ENCODE measurements around the gene FOXP2.

The FOXP2 gene

DNA sequence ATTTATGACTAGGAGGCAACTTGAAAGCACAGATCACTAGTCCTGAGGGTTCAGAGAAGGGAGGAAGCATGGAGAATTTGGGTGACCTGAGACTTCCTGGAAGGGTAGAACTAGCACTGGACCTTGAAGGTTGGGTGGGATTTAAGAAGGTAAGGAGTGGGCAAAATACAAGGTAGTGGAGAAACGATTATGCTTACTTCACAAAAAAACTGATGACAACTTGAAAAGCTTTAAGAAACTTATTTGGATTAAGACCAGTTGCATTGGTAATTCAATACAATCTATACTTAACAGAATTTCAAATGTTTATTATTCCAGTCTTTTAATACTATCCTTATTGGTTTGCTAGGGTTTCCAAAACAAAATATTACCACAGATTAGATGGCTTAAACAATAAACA is 308.7 kb downstream of the FOXP2 start:
- Histone ChIP-seq H3K9ac (ENCODE audit: low read length) (no peak overlapping the region), H3K36me3 (ENCODE audit: insufficient read depth, low read length) (no peaks in the 10 kb centered on the region), H3K9me2 (ENCODE audit: low read depth, low read length) (no peaks in the 10 kb centered on the region), H3K4me3 (ENCODE audit: low read depth, low read length, poor library complexity, severe bottlenecking) (no peak overlapping the region), H4K20me1 (ENCODE audit: insufficient read depth, low read length) (no peaks in the 10 kb centered on the region), H3F3A (ENCODE audit: insufficient read depth, low read length) (no peaks in the 10 kb centered on the region), H3K79me2 (ENCODE audit: insufficient read depth, low read length) (no peaks in the 10 kb centered on the region), H3K4me1 (ENCODE audit: insufficient read depth, low read length, severe bottlenecking) (no peaks in the 10 kb centered on the region), H3K27ac (ENCODE audit: low read depth, low read length, poor library complexity, severe bottlenecking) (no peak overlapping the region), H3K9me3 (ENCODE audit: low read length) (no peaks in the 10 kb centered on the region), H3K27me3 (ENCODE audit: insufficient read depth, low read length) (no peaks in the 10 kb centered on the region), H2AFZ (ENCODE audit: low read length) (no peak overlapping the region), H3K4me2 (ENCODE audit: low read length) (no peak overlapping the region)
- TF ChIP-seq EZH2 (IDR thresholded peaks at IDR 0.05; ENCODE audit: borderline replicate concordance, low read length) = no peak

DNA sequence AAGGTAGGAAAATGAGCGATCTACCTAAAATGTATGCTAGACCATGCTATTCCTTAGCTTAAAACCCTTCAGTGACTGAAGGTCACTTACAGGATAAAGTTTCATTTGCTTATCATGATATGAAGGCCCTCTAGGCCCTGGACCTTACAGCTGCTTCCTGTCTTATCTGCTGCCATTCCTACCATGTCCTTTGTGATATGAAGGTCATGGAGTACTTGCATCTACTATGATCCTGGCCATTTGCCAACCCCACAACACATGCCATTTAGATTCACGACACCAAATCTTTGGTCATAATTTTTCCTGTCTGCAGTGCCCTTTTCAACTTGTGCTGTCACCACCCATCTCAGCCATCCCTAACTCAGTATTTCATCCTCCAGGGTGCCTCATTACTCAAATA is 325.5 kb downstream of the FOXP2 start:
- Histone ChIP-seq H3K9me3 (ENCODE audit: low read length) (no peaks in the 10 kb centered on the region), H3K4me3 (ENCODE audit: low read depth, low read length, poor library complexity, severe bottlenecking) (no peak overlapping the region), H3K27ac (ENCODE audit: low read depth, low read length, poor library complexity, severe bottlenecking) (no peak overlapping the region), H3K36me3 (ENCODE audit: insufficient read depth, low read length) (no peaks in the 10 kb centered on the region), H3K27me3 (ENCODE audit: insufficient read depth, low read length) (no peaks in the 10 kb centered on the region), H3F3A (ENCODE audit: insufficient read depth, low read length) (no peaks in the 10 kb centered on the region), H3K4me2 (ENCODE audit: low read length) (no peak overlapping the region), H2AFZ (ENCODE audit: low read length) (no peak overlapping the region), H3K4me1 (ENCODE audit: insufficient read depth, low read length, severe bottlenecking) (no peaks in the 10 kb centered on the region), H3K79me2 (ENCODE audit: insufficient read depth, low read length) (no peaks in the 10 kb centered on the region), H4K20me1 (ENCODE audit: insufficient read depth, low read length) (no peaks in the 10 kb centered on the region), H3K9ac (ENCODE audit: low read length) (no peak overlapping the region), H3K9me2 (ENCODE audit: low read depth, low read length) (no peaks in the 10 kb centered on the region)
- TF ChIP-seq, protein P1, sequence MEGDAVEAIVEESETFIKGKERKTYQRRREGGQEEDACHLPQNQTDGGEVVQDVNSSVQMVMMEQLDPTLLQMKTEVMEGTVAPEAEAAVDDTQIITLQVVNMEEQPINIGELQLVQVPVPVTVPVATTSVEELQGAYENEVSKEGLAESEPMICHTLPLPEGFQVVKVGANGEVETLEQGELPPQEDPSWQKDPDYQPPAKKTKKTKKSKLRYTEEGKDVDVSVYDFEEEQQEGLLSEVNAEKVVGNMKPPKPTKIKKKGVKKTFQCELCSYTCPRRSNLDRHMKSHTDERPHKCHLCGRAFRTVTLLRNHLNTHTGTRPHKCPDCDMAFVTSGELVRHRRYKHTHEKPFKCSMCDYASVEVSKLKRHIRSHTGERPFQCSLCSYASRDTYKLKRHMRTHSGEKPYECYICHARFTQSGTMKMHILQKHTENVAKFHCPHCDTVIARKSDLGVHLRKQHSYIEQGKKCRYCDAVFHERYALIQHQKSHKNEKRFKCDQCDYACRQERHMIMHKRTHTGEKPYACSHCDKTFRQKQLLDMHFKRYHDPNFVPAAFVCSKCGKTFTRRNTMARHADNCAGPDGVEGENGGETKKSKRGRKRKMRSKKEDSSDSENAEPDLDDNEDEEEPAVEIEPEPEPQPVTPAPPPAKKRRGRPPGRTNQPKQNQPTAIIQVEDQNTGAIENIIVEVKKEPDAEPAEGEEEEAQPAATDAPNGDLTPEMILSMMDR (IDR thresholded peaks at IDR 0.05; ENCODE audit: low read length) = no peak
- no peak for TF ChIP-seq EZH2 (IDR thresholded peaks at IDR 0.05; ENCODE audit: borderline replicate concordance, low read length)

DNA sequence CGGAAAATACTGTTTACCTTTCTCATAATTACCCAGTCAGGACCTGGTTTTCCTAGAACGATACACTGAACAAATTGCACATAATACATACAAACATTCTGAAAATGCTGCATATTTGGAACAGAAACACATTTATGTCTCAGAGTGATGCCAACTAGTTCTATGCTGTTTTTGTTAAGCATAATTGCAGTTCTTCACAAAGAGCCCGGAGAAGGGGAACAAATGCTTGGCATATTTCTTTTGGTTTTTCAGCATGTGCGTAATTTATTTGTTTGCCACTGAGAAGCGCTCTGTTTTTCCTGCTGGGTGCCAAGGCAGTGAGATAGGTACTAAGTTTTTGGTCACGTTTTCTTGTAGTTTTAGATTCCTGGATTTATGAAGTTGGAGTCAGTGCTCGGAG is 326.3 kb downstream of the FOXP2 start:
- no peaks in the 10 kb centered on the region for H4K20me1 ChIP-seq (ENCODE audit: insufficient read depth, low read length)
- no peaks in the 10 kb centered on the region for H3K9me2 ChIP-seq (ENCODE audit: low read depth, low read length)
- no peak overlapping the region for H2AFZ ChIP-seq (ENCODE audit: low read length)
- no peaks in the 10 kb centered on the region for H3K79me2 ChIP-seq (ENCODE audit: insufficient read depth, low read length)
- H3K36me3 ChIP-seq (ENCODE audit: insufficient read depth, low read length) = no peaks in the 10 kb centered on the region
- H3K27ac ChIP-seq (ENCODE audit: low read depth, low read length, poor library complexity, severe bottlenecking) = no peak overlapping the region
- TF ChIP-seq, protein P1 (IDR thresholded peaks at IDR 0.05; ENCODE audit: low read length) = no peak
- no peak for TF ChIP-seq EZH2 (IDR thresholded peaks at IDR 0.05; ENCODE audit: borderline replicate concordance, low read length)
- H3K9me3 ChIP-seq (ENCODE audit: low read length) = no peaks in the 10 kb centered on the region
- no peaks in the 10 kb centered on the region for H3K4me1 ChIP-seq (ENCODE audit: insufficient read depth, low read length, severe bottlenecking)
- H3K4me2 ChIP-seq (ENCODE audit: low read length) = no peak overlapping the region
- no peak overlapping the region for H3K9ac ChIP-seq (ENCODE audit: low read length)
- no peak overlapping the region for H3K4me3 ChIP-seq (ENCODE audit: low read depth, low read length, poor library complexity, severe bottlenecking)
- no peaks in the 10 kb centered on the region for H3K27me3 ChIP-seq (ENCODE audit: insufficient read depth, low read length)
- H3F3A ChIP-seq (ENCODE audit: insufficient read depth, low read length) = no peaks in the 10 kb centered on the region

DNA sequence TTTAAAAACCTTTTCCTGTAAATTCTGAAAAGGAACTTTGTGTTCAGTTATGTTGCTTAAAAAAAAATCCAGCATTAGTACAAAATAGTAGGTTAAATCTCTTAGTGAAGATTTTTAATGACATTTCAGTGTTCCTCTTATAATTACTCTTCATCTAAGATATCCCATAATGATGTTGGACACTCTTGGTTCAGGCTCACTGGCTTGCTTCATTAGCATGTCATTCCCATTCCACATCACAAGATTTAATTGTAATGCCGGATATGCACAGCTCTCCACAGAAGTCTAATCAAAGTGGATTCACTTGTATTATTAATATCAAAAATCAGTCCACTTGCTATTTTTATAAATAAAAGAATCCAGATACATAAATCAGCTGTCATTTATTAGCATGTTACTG is 327.3 kb downstream of the FOXP2 start:
- Histone ChIP-seq H3K27ac (ENCODE audit: low read depth, low read length, poor library complexity, severe bottlenecking) (no peak overlapping the region), H3K27me3 (ENCODE audit: insufficient read depth, low read length) (no peaks in the 10 kb centered on the region), H3K9ac (ENCODE audit: low read length) (no peak overlapping the region), H3K4me2 (ENCODE audit: low read length) (no peak overlapping the region), H4K20me1 (ENCODE audit: insufficient read depth, low read length) (no peaks in the 10 kb centered on the region), H3K4me1 (ENCODE audit: insufficient read depth, low read length, severe bottlenecking) (no peaks in the 10 kb centered on the region), H2AFZ (ENCODE audit: low read length) (no peak overlapping the region), H3K4me3 (ENCODE audit: low read depth, low read length, poor library complexity, severe bottlenecking) (no peak overlapping the region), H3K36me3 (ENCODE audit: insufficient read depth, low read length) (no peaks in the 10 kb centered on the region), H3K79me2 (ENCODE audit: insufficient read depth, low read length) (no peaks in the 10 kb centered on the region), H3K9me3 (ENCODE audit: low read length) (no peaks in the 10 kb centered on the region), H3K9me2 (ENCODE audit: low read depth, low read length) (no peaks in the 10 kb centered on the region), H3F3A (ENCODE audit: insufficient read depth, low read length) (no peaks in the 10 kb centered on the region)
- TF ChIP-seq, protein P1 (IDR thresholded peaks at IDR 0.05; ENCODE audit: low read length) = no peak
- no peak for TF ChIP-seq EZH2 (IDR thresholded peaks at IDR 0.05; ENCODE audit: borderline replicate concordance, low read length)
